ENCODE results near the gene CNNM2.
"Not testable (repeated sequence)": the region's sequence is repeated elsewhere in the genome, so short reads cannot be mapped to it uniquely, and the experiment has no call there.

Gene CNNM2

DNA sequence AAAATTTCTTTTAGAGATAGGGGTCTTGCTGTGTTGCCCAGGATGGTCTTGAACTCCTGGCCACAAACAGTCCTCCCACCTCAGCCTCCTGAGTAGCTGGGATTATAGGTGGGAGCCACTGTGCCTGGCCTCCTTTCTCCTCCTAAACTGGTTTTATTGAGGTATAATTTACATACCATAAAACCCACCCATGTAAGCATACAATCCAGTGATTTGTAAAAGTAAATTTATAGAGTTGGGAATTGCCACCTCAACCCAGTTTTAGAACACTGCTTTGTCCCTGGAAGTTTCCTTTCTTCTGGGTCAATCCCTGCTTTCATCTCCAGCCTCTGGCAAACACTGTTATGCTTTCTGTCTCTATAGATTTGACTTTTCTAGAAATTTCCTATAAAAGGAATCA is 49.0 kb downstream of the CNNM2 start:
- no peak for DNase-seq (ENCODE audit: low read depth, low spot score)

DNA sequence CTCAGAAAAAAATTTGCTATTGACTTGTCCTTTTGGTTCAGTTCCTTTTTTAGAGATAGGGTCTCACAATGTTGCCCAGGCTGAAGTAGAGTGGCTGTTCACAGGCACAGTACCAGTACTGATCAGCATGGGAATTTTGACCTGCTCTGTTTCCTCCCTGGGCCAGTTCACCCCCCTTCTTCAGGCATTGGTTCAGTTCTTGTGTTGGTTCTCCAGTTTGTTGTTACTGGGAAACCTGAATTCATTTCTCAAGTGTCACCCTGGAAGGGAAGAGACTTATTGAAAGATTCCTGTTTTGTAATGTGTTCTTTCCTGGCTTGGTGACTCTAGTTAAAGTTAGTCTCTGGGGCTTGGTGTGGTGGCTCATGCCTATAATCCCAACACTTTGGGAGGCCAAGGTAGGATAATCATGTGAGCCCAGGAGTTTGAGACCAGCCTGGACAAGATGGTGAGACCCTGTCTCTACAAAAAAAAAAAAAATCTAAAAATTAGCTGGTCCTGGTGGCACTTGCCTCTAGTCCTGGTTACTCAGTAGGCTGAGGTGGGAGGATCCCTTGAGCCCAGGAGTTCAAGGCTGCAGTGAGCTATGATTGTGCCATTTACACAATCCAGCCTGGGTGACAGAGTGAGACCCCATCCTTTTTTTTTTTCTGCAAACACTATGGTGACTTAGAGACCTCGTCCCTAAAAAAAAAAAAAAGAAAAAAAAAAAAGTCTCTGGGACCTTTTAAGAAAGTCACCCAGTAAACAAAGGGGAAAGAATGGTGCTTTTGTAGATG is 52.7 kb downstream of the CNNM2 start:
- no peak for DNase-seq (ENCODE audit: low read depth, low spot score)

DNA sequence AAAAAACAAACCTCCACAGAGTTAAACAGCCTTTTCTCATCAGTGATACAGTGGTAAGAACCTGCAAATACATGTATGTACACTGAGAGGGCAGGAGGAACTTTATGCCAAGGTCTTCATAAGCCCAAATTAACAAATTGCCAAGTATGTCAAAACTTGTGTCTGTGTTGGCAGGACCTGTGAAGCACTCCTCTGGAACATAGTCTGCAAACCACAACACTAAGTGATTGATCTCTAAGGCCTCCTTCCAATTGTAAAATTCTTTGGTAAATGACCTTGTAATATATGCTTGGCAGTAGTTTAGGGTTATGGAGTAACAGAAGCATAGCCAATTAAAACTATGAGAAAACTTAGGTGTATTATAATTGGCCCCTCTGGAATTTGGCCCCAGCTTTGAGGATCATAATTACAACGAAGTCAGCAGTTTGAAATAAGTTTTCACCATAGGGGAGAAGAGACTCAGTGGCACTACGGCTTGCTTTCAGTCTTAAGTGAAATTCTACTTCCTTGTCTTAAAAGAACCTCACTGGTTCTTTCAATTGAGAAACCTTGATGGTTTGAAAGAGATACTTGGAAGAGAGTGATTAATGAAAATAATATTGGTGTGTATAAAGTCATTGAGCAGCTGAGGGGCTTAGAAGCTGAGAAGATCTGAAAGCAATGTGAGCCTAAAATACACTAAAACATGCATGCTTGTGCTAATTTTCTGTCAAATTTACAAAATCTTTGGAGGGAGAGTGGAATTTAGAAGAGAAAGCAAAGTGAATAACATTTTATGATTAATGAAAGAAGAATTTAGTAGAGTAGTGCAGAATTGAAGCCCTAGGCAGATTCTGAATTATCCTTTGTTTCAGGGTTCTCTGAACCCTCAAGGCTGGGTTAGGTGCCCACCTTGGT is 57.6 kb downstream of the CNNM2 start:
- peak; percentile 32 for DNase-seq (ENCODE audit: low read depth, low spot score)

DNA sequence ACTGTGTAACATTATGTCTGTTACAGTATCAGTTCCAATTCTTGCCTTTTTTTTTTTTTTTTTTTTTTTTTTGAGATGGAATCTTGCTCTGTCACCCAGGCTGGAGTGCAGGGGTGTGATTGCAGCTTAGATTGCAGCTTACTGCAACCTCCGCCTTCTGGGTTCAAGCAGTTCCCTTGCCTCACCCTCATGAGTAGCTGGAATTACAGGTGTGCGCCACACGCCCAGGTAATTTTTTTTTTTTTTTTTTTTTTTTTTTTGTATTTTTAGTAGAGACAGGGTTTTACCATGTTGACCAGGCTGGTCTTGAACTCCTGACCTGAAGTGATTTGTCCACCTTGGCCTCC is 58.3 kb downstream of the CNNM2 start:
- not testable (repeated sequence) for DNase-seq (ENCODE audit: low read depth, low spot score)

DNA sequence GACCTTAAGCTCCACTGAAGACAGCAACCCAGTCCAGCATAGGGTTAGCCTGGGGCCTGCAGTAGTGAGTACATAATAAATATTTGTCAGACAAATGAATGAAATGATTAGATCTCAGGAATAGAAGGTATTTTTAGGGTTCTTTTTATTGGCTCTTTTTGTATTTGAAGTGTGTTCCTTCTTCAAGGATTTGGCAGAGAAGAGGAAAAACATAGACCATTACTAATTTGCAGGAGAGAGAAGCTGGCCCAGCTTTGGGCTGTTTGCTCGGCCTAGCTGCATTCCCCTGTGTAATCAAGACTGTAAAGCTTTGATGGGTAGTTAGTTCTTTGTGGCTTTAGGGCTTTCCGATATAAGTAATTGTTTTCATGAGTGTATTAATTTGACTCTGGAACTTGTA is 64.2 kb downstream of the CNNM2 start:
- peak; percentile 40 for DNase-seq (ENCODE audit: low read depth, low spot score)

DNA sequence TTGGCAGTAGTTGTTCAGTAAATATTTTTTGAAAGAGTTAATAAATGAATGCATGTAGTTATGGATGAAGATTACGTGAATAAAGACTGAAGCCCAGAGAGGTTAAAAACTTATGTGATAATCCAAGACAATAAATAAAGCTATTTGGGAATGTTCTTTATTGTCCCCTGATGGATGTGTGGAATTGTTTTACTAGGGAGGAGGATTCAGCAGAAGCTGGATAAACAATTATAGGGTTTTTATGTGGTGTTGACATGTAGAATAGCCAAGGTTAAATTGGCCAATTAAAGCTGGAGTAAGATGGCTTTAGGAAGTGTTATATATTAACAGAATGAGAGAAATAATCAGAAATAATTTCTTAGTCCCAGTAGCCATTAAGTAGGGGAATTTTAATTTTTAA is 66.0 kb downstream of the CNNM2 start:
- DNase-seq (ENCODE audit: low read depth, low spot score) = no peak

DNA sequence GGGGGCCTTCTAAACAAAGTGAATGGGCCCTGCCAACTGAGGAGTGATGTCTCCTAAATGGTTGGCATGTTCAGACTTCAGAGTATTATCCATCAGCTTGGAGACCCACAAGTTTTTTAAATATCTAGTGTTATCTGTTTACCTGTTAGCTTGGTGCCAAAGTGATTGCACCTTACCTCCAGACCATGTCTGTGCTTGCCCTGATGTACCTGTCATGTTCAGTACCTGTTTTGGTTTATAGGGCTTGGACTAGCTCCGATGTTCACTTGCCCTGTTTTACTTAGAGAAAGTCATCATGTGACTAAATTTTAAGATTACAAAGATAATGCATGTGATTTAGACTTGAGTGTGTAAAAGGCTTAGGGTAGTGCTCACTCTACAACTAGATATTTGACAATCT is 67.7 kb downstream of the CNNM2 start:
- DNase-seq (ENCODE audit: low read depth, low spot score) = no peak

DNA sequence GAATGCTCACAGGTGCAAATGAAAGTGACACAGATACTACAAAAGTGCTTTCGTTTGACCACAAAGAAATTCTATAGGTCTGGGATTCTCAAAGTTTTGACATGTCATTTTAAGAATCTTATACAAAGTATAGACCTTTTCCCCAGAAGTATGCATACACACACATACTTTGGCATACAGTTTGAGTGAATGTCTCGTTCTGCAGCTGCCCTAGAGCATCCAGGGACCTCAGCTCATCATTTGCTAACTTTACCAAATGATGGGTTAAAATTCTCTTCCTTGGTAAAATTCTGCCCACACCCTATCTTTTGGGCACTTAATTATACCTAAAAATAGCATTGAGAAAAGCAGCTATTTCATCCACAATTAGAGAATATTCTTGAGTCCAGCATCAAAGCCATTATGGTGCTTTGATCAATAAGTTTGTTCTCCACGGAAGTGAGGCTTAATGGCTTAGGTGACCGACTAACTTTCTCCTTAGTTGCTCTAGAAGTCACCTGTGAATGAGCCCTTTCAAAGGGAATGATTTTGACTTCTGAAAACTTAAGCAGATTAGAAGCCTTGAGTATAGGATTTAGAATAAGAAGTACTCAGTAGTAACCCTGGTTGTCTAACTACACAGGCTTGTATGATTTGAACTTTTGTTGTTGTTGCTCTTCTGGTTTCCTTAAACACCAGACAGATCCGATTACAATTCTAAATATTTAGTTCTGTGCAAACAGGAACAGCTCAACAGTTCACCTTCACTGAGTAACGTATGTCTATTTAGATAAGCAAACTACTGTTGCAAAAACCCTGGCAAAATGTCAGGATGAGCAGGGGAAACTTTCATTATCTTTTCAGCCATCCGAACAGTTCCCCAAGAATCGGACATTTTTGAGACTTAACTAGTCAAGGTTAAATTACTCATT is 70.6 kb downstream of the CNNM2 start:
- peak; percentile 9 for DNase-seq (ENCODE audit: low read depth, low spot score)

DNA sequence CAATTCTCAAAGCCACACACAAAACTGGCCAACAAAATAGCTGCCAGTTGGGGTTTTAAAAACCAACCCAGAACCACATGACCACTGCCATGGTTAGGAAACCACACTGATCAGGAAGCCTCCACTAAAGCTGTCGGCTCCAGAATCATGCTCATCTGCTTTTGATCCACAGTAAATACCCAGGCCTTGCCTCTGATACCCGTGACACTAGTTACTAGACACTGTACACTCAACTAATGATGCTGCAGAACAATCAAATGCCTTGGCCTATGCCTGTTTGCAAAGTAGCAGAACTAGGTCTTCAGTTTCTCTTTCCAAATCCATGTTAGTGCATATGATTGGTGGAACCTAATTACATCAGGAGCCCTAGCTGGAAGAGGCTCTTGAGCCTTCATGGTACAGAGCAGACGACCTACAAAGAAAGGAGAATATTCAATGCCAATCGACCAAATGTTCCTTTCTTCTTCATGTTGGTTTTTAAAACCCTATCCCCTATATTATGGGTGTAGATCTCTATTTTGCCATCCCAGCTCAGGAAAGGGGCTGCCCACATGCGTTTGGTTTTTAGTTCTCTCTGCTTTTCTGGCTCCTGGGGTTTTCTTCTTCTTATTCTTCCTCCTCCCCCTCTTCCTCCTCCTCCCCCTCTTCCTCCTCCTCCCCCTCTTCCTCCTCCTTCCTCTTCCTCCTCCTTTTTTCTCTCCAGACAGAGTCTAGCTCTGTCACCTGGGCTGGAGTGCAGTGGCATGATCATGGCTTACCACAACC is 76.6 kb downstream of the CNNM2 start:
- DNase-seq (ENCODE audit: low read depth, low spot score) = no peak

DNA sequence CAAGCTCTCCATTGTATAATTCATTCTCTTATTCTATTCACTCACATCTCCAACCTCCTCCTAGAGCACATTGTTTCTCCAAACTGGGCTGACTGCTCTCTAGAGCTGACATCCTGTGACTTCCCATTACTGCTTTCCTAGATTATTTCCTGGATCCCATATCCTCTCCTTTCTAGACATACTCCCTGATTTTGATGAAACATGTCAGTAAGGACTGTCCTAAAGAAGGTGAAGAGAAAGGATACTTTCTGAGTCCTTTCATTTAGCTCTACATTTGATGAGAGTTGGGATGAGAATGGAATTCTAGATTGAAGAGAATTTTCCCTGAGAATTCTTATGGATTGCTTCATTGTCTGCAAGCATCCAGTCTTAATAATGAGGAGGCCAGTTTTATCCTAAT is 78.8 kb downstream of the CNNM2 start:
- DNase-seq (ENCODE audit: low read depth, low spot score) = no peak

DNA sequence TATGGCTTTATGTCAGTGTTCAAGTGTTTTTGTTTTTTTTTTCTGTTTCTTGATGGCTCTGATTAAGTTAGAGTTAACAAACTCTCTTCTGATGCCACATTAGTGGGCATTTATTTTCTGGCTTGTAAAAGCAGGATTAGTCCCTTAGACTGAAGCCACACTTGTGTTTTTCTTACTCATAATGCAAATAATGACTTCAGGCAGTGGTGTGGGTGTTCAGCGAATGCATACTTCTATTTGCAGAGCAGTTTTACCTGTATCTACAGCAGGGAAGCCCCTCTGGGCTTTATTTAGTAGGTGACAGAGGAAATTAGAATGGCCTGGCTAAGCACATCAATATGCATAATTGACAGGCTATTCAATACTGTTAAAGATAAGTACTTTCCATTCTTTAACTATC is 79.9 kb downstream of the CNNM2 start:
- peak; percentile 26 for DNase-seq (ENCODE audit: low read depth, low spot score)

DNA sequence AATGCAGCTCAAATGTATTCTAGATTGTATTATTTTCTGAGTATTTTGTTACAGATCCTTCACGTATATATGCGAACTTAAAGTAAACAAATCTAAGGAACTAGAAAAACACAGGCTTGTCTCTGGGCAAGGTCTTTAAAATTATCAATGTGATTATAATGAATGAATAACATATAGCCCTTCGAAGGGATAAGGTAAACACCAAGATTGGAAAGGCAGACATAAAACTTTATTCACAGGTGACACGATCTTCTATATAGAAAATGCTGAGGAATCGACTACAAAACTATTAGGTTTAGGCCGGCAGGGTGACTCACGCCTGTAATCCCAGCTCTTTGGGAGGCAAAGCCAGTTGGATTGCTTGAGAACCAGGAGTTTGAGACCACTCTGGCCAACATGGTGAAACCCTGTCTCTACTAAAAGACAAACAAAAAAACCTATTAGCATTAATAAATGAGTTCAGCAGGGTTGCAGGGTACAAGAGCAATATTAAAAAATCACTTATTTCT is 80.4 kb downstream of the CNNM2 start:
- no peak for DNase-seq (ENCODE audit: low read depth, low spot score)

DNA sequence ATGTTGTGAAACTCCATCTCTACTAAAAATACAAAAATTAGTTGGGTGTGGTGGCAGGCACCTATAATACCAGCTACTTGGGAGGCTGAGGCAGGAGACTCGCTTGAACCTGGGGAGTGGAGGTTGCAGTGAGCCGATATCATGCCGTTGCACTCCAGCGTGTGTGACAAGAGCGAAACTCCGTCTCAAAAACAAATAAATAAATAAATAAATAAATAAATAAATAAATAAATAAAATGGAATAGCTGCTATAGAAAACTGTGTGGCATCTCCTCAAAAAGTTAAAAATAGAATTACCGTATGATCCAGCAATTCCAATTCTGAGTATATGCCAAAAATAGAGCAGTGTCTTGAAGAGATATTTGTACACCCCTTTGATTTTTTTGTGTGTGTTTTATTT is 82.0 kb downstream of the CNNM2 start:
- not testable (repeated sequence) for DNase-seq (ENCODE audit: low read depth, low spot score)

DNA sequence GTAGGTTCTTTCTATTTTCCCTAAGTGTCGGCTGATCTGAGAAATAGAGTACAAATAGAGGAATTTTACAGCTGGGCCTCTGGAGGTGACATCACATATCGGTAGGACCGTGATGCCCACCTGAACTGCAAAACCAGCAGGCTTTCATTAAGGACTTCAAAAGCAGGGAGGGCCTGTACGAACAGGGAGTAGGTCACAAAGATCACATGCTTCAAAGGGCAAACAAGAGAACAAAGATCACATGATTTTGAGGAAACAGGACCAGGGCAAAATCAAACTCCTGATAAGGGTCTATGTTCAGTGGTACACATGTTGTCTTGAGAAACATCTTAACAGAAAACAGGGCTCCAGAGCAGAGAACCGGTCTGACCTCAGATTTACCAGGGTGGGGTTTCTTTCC is 88.9 kb downstream of the CNNM2 start:
- DNase-seq (ENCODE audit: low read depth, low spot score) = no peak

DNA sequence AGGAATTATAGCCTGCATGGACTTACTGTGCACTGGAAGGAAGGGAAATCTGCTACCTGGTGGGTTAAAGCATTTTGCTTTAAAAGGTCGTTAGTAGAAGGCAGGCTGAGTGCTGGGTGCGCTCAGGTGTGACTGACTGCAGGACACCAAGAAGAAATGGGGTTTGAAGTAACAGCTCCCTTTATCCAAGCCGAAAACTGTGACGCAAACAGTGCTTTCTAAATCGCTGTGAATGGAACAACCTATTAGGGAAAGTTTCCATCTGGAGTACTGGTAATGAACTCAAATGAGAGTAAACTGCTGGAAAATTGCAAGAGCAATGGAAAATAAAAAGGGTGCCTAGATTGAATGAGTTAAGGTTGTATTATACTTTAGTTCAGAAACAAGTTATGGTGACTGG is 95.3 kb downstream of the CNNM2 start:
- DNase-seq (ENCODE audit: low read depth, low spot score) = no peak

DNA sequence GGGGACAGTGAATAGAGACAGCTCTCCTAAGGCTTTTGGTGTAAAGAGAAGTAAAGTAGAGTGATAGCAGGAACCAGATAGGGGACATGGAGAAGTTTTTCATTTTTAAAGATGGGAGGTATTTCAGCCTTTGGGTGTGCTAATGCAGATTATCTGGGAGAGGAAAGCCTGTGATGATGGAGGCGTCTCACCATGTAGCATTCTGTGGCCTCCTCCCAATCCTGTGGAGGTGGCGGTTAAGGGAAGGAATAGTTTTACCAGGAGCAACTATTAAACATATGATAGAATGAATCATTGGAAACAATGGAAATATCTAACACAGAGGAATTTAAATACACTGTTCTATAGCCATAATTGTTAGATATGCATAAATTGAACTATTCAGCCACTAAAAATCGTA is 101.3 kb downstream of the CNNM2 start:
- DNase-seq (ENCODE audit: low read depth, low spot score) = no peak

DNA sequence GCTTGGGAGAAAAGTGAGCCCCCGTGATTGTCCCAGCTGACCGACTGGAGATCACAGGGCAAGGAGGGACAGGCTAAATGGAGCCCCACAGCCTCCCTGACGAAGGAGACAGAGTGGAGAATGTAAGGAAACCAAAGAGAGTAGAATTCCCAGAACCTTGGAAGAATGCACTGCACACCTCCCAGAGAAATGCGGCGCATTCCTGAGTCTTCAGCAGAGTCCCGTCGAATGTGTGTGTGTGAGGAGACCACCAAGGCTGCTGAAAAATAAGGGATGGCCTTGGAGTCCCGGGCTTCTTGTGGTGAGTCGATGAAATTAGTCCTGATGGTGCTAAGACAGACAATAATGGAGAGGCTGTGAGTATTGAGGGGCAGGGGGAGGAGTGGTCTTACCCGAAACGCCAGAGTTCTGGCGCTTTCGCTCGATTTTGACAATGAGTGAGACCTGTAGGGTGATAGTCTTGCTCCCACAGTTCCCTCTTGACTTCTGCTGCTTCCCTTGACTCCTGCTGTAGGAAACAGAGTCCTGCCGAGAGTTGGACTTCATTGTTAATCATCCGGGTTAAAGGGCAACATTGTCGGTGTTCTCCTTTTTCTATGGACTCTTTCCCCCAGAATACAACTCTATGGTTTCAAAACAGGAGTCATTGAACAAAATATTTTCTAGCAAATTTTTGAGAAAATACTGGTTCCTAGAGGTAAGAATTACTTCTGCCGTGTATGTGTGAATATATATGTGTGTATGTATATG is 103.2 kb downstream of the CNNM2 start:
- no peak for DNase-seq (ENCODE audit: low read depth, low spot score)

DNA sequence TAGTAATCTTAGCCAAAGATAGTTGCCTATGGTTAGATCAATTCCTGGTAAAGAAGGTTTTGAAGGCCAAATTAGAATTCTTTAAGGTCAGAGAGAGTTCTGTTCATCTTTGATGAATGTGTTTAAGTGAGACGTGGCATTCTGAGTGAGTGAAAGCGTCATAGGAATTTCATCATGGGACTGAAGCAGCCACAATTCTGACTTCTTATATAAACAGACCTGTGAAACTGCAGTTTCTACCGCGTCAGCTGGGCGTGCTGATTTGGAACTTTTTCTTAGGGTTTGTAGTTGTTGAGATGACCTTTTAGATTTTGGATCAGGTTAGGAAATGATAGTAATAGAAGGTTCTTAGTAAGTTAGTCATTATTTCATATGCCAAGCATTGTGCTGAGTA is 103.8 kb downstream of the CNNM2 start:
- DNase-seq (ENCODE audit: low read depth, low spot score) = peak; percentile 73

DNA sequence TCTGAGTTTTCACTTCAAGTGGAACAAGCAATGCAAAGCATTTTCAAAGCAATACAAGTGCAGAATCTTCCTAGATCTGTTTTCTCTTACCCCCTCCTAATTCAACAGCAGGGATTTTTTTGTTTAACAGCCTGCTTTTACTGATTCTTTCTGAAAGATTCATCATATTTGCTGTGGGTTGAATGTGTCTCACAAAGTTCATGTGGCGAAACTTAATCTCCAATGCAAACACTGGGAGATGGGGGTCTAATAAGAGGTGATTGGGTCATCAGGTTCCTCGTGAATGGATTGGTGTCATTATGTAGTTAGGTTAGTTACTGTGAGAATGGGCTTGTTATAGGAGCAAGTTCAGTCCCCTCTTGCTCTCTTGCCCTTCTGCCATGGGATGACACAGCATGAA is 107.6 kb downstream of the CNNM2 start:
- no peak for DNase-seq (ENCODE audit: low read depth, low spot score)

DNA sequence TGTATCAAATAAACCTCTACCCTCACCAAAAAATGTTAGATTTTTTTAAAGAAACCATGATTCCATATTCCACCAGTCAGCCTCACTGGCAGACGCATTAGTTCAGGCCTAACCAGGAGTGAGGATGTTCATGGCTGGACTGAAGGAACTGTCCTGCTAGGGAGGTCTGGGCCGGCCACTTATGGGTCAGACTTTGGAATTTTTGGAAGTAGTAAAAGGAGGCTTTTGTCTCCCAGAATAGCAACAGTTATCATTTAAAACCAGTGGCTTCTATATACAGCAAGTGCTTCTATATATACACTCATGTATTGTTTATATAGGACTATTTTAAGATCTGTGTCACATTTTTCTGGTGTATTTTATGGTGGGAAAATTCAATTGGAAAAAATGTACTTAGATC is 120.5 kb downstream of the CNNM2 start:
- no peak for DNase-seq (ENCODE audit: low read depth, low spot score)

Measured in astrocyte of the hippocampus (primary cell).